HG03520 (cell line): ENCODE data around the gene TBC1D24.

Source experiments
- ATAC-seq: cut with Tn5 transposase; IDR thresholded peaks from one replicate; pipeline ENCODE4 v1.9.1; 2021; ENCODE audit warnings: mild to moderate bottlenecking, moderate library complexity; ENCODE audit not compliant: unreplicated experiment

TBC1D24 gene

GRCh38 chr16:2449118-2449517, 25.8 kb upstream of the TBC1D24 start:
- ATAC-seq: no peak

GRCh38 chr16:2450535-2450934, 24.4 kb upstream of the TBC1D24 start:
- ATAC-seq: no peak

- no peak for ATAC-seq
These were observed 23.9 kb upstream of the TBC1D24 start for GRCh38 chr16:2450975-2451381.

- ATAC-seq: no peak
These were observed 23.0 kb upstream of the TBC1D24 start for GRCh38 chr16:2451851-2452320.

GRCh38 chr16:2452650-2453049, 22.3 kb upstream of the TBC1D24 start:
- ATAC-seq: no peak

- no peak for ATAC-seq
These were observed 19.7 kb upstream of the TBC1D24 start for GRCh38 chr16:2455081-2455845.

GRCh38 chr16:2456551-2457153, 18.3 kb upstream of the TBC1D24 start:
- no peak for ATAC-seq

- no peak for ATAC-seq
These were observed 17.7 kb upstream of the TBC1D24 start for GRCh38 chr16:2457267-2457666.

- ATAC-seq: no peak
These were observed 17.0 kb upstream of the TBC1D24 start for GRCh38 chr16:2457946-2458345.

GRCh38 chr16:2458887-2459646, 15.9 kb upstream of the TBC1D24 start:
- no peak for ATAC-seq

- peak; percentile 82 for ATAC-seq
These were observed 15.1 kb upstream of the TBC1D24 start, which contains the start of gene TEDC2 for GRCh38 chr16:2459647-2460390. TEDC2 (plus strand) TSS chr16:2460109; CDS start chr16:2460145, 36 bp downstream.

GRCh38 chr16:2460391-2460713, 14.6 kb upstream of the TBC1D24 start:
- no peak for ATAC-seq

GRCh38 chr16:2460916-2461315, 14.0 kb upstream of the TBC1D24 start:
- no peak for ATAC-seq

- ATAC-seq: no peak
These were observed 12.7 kb upstream of the TBC1D24 start for GRCh38 chr16:2462031-2462866.

- no peak for ATAC-seq
These were observed 10.6 kb upstream of the TBC1D24 start for GRCh38 chr16:2464333-2464732.

- no peak for ATAC-seq
These were observed 9.1 kb upstream of the TBC1D24 start for GRCh38 chr16:2465653-2466415.

- no peak for ATAC-seq
These were observed 8.0 kb upstream of the TBC1D24 start for GRCh38 chr16:2466667-2467527.

GRCh38 chr16:2467528-2468232, 7.2 kb upstream of the TBC1D24 start:
- ATAC-seq: no peak
